ENCODE data around the gene SPI1. TPM values are rescaled to one million over a fixed set of nuclear protein-coding genes. Genes with fewer than 3 reads are reported as not detected.
"Not testable (repeated sequence)": the region's sequence is repeated elsewhere in the genome, so short reads cannot be mapped to it uniquely, and the experiment has no call there.

The SPI1 gene
- total RNA-seq, 1 experiment from 2014 or later: not detected

- Mint-ChIP-seq H3K4me3 (ENCODE audit: unreplicated experiment) (no peak overlapping the region), H3K27me3 (ENCODE audit: insufficient read depth, unreplicated experiment) (no peaks in the 10 kb centered on the region), H3K36me3 (ENCODE audit: insufficient read depth, unreplicated experiment) (no peaks in the 10 kb centered on the region), H3K27ac (ENCODE audit: unreplicated experiment) (no peak overlapping the region), H3K4me1 (ENCODE audit: low read depth, unreplicated experiment) (peaks cover 10% of the 10 kb centered on the region), H3K9me3 (ENCODE audit: unreplicated experiment) (no peaks in the 10 kb centered on the region)
- CTCF ChIA-PET: no interaction called here
- POLR2A ChIA-PET: no interaction called here
- TF ChIP-seq CTCF (IDR thresholded peaks at IDR 0.05; ENCODE audit: insufficient read depth in 1 of 2, low read depth in 1 of 2, low read length in 1 of 2, severe bottlenecking in 1 of 2, unreplicated experiment in 1 of 2): no peak
- Histone ChIP-seq H3K36me3 (ENCODE audit: control insufficient read depth, insufficient read depth, low read length) (no peaks in the 10 kb centered on the region), H3K4me1 (peaks cover 6% of the 10 kb centered on the region; the same call in 1 of the 2 replicates), H3K27me3 (replicated peaks; ENCODE audit: control insufficient read depth, insufficient read depth, low read length) (no peaks in the 10 kb centered on the region), H3K4me3 (ENCODE audit: low read depth, low read length) (no peak overlapping the region), H3K9me3 (no peaks in the 10 kb centered on the region)
- intact Hi-C loops (cut with micrococcal nuclease; ENCODE audit: unreplicated experiment): no loop called here
- no peak for DNase-seq
- BruUV-seq (replicated peaks): no TSS peak
Observed at GRCh38 chr11:47335733-47336132, 42.6 kb downstream of the SPI1 start.

- H3K4me3 Mint-ChIP-seq (ENCODE audit: unreplicated experiment); H3K27me3 ChIP-seq (replicated peaks; ENCODE audit: control insufficient read depth, insufficient read depth, low read length); H3K36me3 ChIP-seq (ENCODE audit: control insufficient read depth, insufficient read depth, low read length); H3K4me1 ChIP-seq; H3K4me1 Mint-ChIP-seq (ENCODE audit: low read depth, unreplicated experiment); H3K4me3 ChIP-seq (ENCODE audit: low read depth, low read length); H3K36me3 Mint-ChIP-seq (ENCODE audit: insufficient read depth, unreplicated experiment); DNase-seq; BruUV-seq (replicated peaks); intact Hi-C loops (cut with micrococcal nuclease; ENCODE audit: unreplicated experiment); H3K27me3 Mint-ChIP-seq (ENCODE audit: insufficient read depth, unreplicated experiment); H3K9me3 ChIP-seq; H3K9me3 Mint-ChIP-seq (ENCODE audit: unreplicated experiment); H3K27ac Mint-ChIP-seq (ENCODE audit: unreplicated experiment); POLR2A ChIA-PET; CTCF ChIA-PET: not testable (repeated sequence)
Observed at GRCh38 chr11:47334699-47335411, 43.5 kb downstream of the SPI1 start.

GRCh38 chr11:47333886-47334443, 44.4 kb downstream of the SPI1 start:
- no peaks in the 10 kb centered on the region for H3K9me3 ChIP-seq
- H3K4me3 Mint-ChIP-seq (ENCODE audit: unreplicated experiment): no peak overlapping the region
- H3K9me3 Mint-ChIP-seq (ENCODE audit: unreplicated experiment): no peaks in the 10 kb centered on the region
- peaks cover 2% of the 10 kb centered on the region for H3K36me3 ChIP-seq (ENCODE audit: control insufficient read depth, insufficient read depth, low read length)
- ChIA-PET CTCF (no interaction called here), POLR2A (no interaction called here)
- H3K27me3 ChIP-seq (replicated peaks; ENCODE audit: control insufficient read depth, insufficient read depth, low read length): no peaks in the 10 kb centered on the region
- no peaks in the 10 kb centered on the region for H3K27me3 Mint-ChIP-seq (ENCODE audit: insufficient read depth, unreplicated experiment)
- TF ChIP-seq CTCF (IDR thresholded peaks at IDR 0.05; ENCODE audit: insufficient read depth in 1 of 2, low read depth in 1 of 2, low read length in 1 of 2, severe bottlenecking in 1 of 2, unreplicated experiment in 1 of 2): no peak
- peaks cover 8% of the 10 kb centered on the region for H3K36me3 Mint-ChIP-seq (ENCODE audit: insufficient read depth, unreplicated experiment)
- no peak overlapping the region for H3K4me3 ChIP-seq (ENCODE audit: low read depth, low read length)
- no peak for DNase-seq
- H3K4me1 ChIP-seq: no peaks in the 10 kb centered on the region
- intact Hi-C loops (cut with micrococcal nuclease; ENCODE audit: unreplicated experiment): no loop called here
- H3K4me1 Mint-ChIP-seq (ENCODE audit: low read depth, unreplicated experiment): no peaks in the 10 kb centered on the region
- no TSS peak for BruUV-seq (replicated peaks)
- no peak overlapping the region for H3K27ac Mint-ChIP-seq (ENCODE audit: unreplicated experiment)

All from Caco-2 (cell line).